GM23248 (cell line): ENCODE results near the gene PTPN23.

ENCODE experiments used
- EZH2 ChIP-seq: fragments of 200-600 bp; sonication (generic); IDR thresholded peaks from 2 replicates; pipeline ENCODE4 v1.6.1; 2018; ENCODE audit warnings: antibody characterized with exemption, mild to moderate bottlenecking; ENCODE audit not compliant: insufficient read depth, poor library complexity, severe bottlenecking
- EZH2phosphoT487 ChIP-seq: fragments of 200-600 bp; sonication (generic); IDR thresholded peaks from 2 replicates; pipeline ENCODE4 v1.6.1; 2018; ENCODE audit warnings: antibody characterized with exemption, moderate library complexity, mild to moderate bottlenecking, low read depth; ENCODE audit not compliant: insufficient read depth

DNA sequence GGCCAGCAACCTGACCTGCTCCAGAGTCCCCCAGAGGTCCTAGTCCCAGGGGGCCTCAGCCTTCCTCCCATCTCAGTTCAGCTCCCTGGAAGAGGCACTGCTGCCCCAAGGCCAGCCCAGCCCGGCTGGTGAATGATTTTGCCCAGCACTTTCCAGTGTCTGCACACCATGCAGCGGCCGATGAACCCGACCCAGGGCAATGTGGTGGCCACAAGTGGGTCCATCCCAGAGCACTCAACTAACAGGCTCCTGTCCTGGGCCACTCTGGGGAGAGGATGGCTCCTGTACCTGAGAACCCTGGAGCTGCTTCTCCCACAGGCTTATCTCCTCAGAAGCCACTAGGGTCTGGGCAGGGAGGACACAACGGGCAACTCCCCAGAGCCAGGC lies 39.2 kb downstream of the PTPN23 start:
- no peak for TF ChIP-seq EZH2
- no peak for TF ChIP-seq EZH2phosphoT487
